Measurements from ENCODE around the gene PLXNB2. TPM values are rescaled to one million over a fixed set of nuclear protein-coding genes. Genes with fewer than 3 reads are reported as not detected.

The PLXNB2 gene
- total RNA-seq, 1 experiment from 2014 or later: 260 TPM

DNA sequence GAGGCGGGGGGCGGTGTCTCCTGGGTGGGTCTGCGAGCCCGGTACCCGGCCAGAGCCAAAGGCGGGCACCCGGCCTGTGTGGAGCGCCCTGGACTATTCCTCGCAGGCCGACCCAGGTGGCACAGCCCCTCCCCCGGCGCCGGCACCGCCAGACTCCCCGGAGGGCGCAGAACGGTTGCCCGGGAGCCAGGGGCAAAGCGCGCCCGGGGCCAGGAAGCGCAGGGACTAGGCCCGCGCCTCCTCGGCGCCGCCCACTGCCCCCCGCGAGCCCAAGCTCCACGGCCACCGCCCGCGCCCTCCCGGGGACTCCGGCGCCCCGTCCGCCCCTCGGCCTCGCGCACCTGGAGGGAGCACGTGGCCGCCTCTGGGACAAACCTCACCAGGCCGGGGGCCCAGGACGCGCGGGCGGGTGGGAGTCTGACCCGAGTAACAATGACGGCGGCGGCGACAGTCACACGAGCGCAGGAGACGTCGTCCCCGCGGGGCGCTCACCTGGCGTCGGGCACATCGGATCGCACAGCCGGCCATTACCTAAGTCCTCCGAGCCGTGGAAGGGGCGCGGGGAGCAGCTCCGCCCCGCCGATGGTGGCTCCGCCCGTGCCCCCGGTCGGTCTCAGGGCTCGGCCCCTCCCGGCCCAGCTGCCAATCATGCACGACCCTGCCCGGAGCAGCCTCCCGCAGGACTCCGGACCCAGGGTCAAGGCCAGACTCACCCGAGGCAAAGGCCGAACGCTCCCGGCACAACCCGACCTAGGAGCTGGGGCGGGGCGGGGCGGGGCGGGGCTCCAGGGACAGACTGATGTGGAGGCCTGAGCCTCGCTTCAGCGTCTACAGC is 7.4 kb downstream of the PLXNB2 start:
- DNase-seq: no peak
- no peak overlapping the region for H3K4me2 ChIP-seq
- peaks cover 83% of the 10 kb centered on the region for H4K20me1 ChIP-seq (ENCODE audit: insufficient read depth)
- ChIA-PET POLR2A (ENCODE audit: unreplicated experiment) (no interaction called here), CTCF (no interaction called here)
- no peak overlapping the region for H3K27ac ChIP-seq
- BruUV-seq (replicated peaks): no TSS peak
- peaks cover 74% of the 10 kb centered on the region for H3K4me1 ChIP-seq (replicated peaks; ENCODE audit: insufficient read depth)
- H3K9me3 ChIP-seq (ENCODE audit: insufficient read depth, low read depth): no peaks in the 10 kb centered on the region
- intact Hi-C loops (cut with micrococcal nuclease; ENCODE audit: unreplicated experiment): no loop called here
- H3K79me2 ChIP-seq (ENCODE audit: low read depth): peaks cover 91% of the 10 kb centered on the region
- no peaks in the 10 kb centered on the region for H3K9me2 ChIP-seq (ENCODE audit: insufficient read depth)
- TF ChIP-seq EZH2 (IDR thresholded peaks at IDR 0.05; ENCODE audit: low read depth): no peak
- TF ChIP-seq, protein P1, sequence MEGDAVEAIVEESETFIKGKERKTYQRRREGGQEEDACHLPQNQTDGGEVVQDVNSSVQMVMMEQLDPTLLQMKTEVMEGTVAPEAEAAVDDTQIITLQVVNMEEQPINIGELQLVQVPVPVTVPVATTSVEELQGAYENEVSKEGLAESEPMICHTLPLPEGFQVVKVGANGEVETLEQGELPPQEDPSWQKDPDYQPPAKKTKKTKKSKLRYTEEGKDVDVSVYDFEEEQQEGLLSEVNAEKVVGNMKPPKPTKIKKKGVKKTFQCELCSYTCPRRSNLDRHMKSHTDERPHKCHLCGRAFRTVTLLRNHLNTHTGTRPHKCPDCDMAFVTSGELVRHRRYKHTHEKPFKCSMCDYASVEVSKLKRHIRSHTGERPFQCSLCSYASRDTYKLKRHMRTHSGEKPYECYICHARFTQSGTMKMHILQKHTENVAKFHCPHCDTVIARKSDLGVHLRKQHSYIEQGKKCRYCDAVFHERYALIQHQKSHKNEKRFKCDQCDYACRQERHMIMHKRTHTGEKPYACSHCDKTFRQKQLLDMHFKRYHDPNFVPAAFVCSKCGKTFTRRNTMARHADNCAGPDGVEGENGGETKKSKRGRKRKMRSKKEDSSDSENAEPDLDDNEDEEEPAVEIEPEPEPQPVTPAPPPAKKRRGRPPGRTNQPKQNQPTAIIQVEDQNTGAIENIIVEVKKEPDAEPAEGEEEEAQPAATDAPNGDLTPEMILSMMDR (conservative IDR thresholded peaks at IDR 0.05): no peak
- no peak overlapping the region for H3K4me3 ChIP-seq
- peaks cover 55% of the 10 kb centered on the region for H3F3A ChIP-seq (ENCODE audit: insufficient read depth, low read depth)
- H3K27me3 ChIP-seq (ENCODE audit: insufficient read depth, low read depth): no peaks in the 10 kb centered on the region
- H3K36me3 ChIP-seq (ENCODE audit: low read depth): peaks cover 16% of the 10 kb centered on the region; the same call in 1 of the 2 replicates
- H2AFZ ChIP-seq: no peak overlapping the region

DNA sequence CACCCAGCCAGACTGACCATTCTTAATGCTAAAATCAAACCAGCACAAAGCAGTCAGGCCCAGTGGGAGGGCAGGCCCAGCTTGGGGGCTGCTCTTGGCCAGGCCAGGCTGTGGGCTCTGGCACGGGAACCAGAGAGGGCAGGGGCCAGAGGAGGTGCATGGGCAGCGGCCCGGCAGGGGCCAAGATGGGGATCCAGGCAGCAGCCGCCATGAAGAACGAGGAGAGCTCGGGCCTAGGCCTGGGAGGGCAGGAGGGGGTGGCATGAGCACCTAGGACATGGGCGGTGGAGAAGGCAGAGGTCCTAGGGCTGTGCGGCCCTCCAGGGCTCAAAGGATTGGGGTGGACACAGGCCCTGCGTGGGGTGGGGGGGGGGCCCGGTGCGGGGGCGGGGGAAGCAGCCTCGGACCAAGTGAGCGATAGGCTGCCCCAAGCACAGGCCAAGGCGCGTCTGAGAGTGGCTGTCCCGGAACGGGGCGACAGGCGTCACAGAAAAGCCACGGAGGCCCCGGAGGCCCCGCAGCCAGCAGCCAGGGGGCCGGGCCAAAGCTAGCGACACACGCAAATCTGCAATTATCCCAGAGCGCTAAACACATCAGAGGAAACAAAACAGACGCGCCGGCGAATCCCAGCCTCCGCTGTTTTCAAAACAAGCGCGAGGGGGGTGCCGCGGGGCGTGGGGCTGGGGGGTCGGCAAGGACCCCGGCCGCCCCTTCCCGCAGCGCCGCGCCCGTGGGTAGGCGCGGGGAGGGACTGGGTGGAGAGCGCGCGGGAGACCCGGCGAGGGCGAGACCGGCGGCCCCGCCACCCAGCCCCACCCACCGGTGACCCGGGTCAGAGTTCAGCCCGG is 8.3 kb downstream of the PLXNB2 start:
- intact Hi-C loops (cut with micrococcal nuclease; ENCODE audit: unreplicated experiment): no loop called here
- no peak for DNase-seq
- POLR2A ChIA-PET (ENCODE audit: unreplicated experiment): no interaction called here
- Histone ChIP-seq H3K4me3 (no peak overlapping the region), H4K20me1 (ENCODE audit: insufficient read depth) (peaks cover 84% of the 10 kb centered on the region), H3K27ac (no peak overlapping the region), H3K9me3 (ENCODE audit: insufficient read depth, low read depth) (no peaks in the 10 kb centered on the region), H2AFZ (no peak overlapping the region), H3K4me2 (no peak overlapping the region), H3K79me2 (ENCODE audit: low read depth) (peaks cover 91% of the 10 kb centered on the region), H3F3A (ENCODE audit: insufficient read depth, low read depth) (peaks cover 57% of the 10 kb centered on the region), H3K9me2 (ENCODE audit: insufficient read depth) (no peaks in the 10 kb centered on the region), H3K36me3 (ENCODE audit: low read depth) (peaks cover 19% of the 10 kb centered on the region; the same call in 1 of the 2 replicates), H3K27me3 (ENCODE audit: insufficient read depth, low read depth) (no peaks in the 10 kb centered on the region), H3K4me1 (replicated peaks; ENCODE audit: insufficient read depth) (peaks cover 74% of the 10 kb centered on the region)
- BruUV-seq (replicated peaks): no TSS peak
- CTCF ChIA-PET: no interaction called here
- TF ChIP-seq, protein P1 (conservative IDR thresholded peaks at IDR 0.05): no peak
- TF ChIP-seq EZH2 (IDR thresholded peaks at IDR 0.05; ENCODE audit: low read depth): no peak

- Histone ChIP-seq H3K79me2 (ENCODE audit: low read depth) (peaks cover 85% of the 10 kb centered on the region), H3K4me3 (no peak overlapping the region), H2AFZ (no peak overlapping the region), H3F3A (ENCODE audit: insufficient read depth, low read depth) (peaks cover 59% of the 10 kb centered on the region), H3K27ac (no peak overlapping the region), H3K36me3 (ENCODE audit: low read depth) (peaks cover 20% of the 10 kb centered on the region; the same call in 1 of the 2 replicates), H3K27me3 (ENCODE audit: insufficient read depth, low read depth) (no peaks in the 10 kb centered on the region), H3K4me2 (no peak overlapping the region), H3K9me3 (ENCODE audit: insufficient read depth, low read depth) (no peaks in the 10 kb centered on the region), H4K20me1 (ENCODE audit: insufficient read depth) (peaks cover 78% of the 10 kb centered on the region), H3K4me1 (replicated peaks; ENCODE audit: insufficient read depth) (peaks cover 74% of the 10 kb centered on the region), H3K9me2 (ENCODE audit: insufficient read depth) (no peaks in the 10 kb centered on the region)
- TF ChIP-seq EZH2 (IDR thresholded peaks at IDR 0.05; ENCODE audit: low read depth): no peak
- TF ChIP-seq, protein P1 (conservative IDR thresholded peaks at IDR 0.05): no peak
- POLR2A ChIA-PET (ENCODE audit: unreplicated experiment): no interaction called here
- BruUV-seq (replicated peaks): no TSS peak
- no peak for DNase-seq
- CTCF ChIA-PET: no interaction called here
- intact Hi-C loops (cut with micrococcal nuclease; ENCODE audit: unreplicated experiment): no loop called here
Observed at GRCh38 chr22:50298266-50298637, 9.2 kb downstream of the PLXNB2 start.
